Measurements from ENCODE around the gene TMOD3.

DNA sequence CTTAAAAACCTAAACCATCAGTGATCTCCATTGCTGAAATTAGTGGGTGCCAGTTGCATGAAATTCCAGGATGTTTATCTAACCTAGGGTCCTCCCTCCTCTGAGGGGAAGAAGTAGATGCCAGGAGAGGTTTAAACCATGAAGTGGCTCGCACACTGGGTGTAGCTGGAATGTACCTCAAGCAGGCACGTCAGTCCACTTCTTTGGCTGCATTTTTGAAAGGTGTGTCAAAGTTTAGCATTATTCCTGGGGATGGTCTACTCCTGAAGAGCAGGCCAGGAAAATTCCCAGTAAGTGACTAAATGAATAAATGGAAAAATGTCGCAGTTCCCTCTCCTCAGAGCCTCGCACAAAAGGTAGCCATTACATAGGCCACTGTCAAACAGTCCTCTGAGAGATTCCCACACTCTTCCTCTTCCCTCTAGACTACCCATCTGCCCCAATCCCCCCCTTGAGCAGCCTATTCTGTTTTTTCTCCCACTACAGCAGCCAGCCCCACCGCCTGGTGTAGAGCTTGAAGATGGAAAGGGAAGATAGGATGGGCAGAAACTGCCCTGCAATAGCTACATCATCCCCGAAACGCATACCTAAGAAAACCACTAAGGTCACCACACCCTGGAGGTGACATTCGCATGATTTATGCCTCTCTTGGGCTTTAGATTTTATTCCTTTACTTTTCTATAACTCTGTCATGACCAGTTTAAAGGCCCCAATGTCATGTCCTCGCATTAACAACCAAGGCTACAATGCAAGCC lies 655 bp upstream of the TMOD3 start:
- TF ChIP-seq POLR2A (IDR thresholded peaks at IDR 0.05) (no peak), CTCF (IDR thresholded peaks at IDR 0.05) (no peak)
